Body of pancreas (tissue), 4 donors: ENCODE data around the gene MYOM1.

Experiments used
- POLR2A ChIP-seq, 3 donors: fragments of 450-650 bp; IDR thresholded peaks; one replicate each; pipeline ENCODE4 v1.6.1; 2016; ENCODE audit warnings: antibody characterized with exemption in 3 of 3, mild to moderate bottlenecking in 2 of 3
- TF ChIP-seq, protein P1 (sequence below), 7 experiments: fragments of 450-650 bp in 4 of 7; fragments of 200-600 bp in 3 of 7; sonication (generic) in 3 of 7; IDR thresholded peaks; one replicate each; pipeline ENCODE4 v1.5.1; 2016 to 2019; ENCODE audit warnings: antibody characterized with exemption in 7 of 7

DNA sequence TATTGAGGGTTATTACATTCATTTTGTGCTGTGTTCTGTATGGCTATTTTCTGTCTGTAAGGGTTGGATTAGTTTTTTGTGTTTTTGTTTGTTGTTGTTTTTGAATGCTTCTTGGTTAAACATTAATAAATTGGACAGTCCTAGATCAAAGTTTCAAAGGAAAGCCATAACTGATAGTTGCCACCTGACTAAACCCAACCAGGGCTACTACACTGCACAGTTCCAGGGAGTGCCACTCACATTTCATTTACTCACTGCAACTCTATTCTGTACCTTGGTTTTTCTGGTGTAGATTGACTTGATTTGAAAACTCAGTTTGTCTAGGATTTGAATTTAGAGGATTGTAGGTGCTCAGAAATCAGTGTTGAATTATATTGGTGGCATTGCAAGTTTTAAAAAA lies 48.5 kb upstream of the MYOM1 start:
- TF ChIP-seq, protein P1, sequence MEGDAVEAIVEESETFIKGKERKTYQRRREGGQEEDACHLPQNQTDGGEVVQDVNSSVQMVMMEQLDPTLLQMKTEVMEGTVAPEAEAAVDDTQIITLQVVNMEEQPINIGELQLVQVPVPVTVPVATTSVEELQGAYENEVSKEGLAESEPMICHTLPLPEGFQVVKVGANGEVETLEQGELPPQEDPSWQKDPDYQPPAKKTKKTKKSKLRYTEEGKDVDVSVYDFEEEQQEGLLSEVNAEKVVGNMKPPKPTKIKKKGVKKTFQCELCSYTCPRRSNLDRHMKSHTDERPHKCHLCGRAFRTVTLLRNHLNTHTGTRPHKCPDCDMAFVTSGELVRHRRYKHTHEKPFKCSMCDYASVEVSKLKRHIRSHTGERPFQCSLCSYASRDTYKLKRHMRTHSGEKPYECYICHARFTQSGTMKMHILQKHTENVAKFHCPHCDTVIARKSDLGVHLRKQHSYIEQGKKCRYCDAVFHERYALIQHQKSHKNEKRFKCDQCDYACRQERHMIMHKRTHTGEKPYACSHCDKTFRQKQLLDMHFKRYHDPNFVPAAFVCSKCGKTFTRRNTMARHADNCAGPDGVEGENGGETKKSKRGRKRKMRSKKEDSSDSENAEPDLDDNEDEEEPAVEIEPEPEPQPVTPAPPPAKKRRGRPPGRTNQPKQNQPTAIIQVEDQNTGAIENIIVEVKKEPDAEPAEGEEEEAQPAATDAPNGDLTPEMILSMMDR (IDR thresholded peaks at IDR 0.05): no peak
- TF ChIP-seq POLR2A (IDR thresholded peaks at IDR 0.05): no peak
